ENCODE data around the gene PFDN1.

The PFDN1 gene

DNA sequence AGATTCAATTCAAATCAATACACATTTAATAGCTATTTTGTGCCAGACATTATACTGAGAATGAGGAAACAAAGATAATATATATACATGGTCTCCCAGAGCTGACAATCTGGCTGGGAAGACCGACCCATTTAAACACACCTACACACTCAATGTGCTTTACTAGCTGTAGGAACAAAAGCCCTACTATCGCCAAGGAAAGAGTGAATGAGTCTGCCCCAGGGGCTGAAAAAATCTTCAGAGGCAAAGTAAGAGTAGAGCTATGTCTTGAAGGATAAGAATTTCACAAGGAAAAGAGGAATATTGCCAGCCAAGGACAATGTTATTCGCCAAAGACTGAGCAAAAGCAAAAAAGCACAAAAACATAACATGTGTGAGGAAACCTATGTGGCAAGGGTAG lies 6.6 kb downstream of the PFDN1 start:
- DNase-seq (ENCODE audit: low read depth) = no peak

DNA sequence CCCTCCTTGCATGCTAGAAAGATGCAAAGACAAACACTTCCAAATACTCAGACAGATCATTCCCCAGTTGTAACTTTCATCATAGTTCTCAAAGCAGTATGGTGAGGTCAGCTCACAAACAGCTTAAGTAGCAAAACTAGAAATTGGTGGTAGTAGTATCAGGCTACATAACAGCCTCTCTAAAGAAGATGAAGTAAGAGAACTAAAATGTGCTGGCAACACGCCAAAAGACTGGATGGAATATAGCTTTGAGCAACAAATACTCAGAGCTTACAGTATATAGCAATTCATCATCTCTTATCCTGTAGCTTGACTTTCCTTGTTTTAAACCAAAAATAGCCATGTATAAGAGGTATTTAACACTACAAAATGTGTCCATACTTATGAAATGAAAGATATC lies 7.5 kb downstream of the PFDN1 start:
- DNase-seq (ENCODE audit: low read depth) = no peak

DNA sequence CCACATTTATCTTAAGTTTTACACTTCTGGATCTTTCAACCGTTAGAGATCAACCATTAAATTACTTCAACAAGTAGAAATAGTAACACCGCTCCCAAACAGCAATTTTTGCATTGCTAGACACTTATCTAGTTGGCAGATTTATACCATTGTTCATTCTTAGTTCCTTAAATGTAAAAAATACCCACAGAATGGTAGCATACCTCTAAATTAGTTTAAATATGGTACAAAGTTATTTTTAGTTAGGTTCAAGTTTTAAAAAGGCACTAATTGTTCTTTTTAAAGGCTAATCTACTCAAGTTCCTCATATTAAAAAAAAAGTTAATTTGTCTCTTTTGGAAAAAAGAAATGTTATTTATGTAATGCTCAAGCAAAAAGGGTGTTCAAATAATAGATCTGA lies 8.1 kb downstream of the PFDN1 start:
- DNase-seq (ENCODE audit: low read depth) = no peak

DNA sequence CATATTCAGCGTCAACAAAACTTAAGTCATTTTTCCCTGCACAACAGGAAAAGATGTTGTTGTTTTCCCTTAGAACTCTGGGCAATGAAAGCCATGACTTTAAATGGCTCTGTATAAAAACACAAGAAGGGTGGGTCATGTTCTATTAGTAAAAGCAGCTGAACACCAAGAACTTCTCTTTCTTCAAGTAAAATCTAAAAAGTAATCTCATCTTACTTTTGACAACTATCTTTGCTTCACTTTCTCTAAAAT lies 9.1 kb downstream of the PFDN1 start:
- no peak for DNase-seq (ENCODE audit: low read depth)

DNA sequence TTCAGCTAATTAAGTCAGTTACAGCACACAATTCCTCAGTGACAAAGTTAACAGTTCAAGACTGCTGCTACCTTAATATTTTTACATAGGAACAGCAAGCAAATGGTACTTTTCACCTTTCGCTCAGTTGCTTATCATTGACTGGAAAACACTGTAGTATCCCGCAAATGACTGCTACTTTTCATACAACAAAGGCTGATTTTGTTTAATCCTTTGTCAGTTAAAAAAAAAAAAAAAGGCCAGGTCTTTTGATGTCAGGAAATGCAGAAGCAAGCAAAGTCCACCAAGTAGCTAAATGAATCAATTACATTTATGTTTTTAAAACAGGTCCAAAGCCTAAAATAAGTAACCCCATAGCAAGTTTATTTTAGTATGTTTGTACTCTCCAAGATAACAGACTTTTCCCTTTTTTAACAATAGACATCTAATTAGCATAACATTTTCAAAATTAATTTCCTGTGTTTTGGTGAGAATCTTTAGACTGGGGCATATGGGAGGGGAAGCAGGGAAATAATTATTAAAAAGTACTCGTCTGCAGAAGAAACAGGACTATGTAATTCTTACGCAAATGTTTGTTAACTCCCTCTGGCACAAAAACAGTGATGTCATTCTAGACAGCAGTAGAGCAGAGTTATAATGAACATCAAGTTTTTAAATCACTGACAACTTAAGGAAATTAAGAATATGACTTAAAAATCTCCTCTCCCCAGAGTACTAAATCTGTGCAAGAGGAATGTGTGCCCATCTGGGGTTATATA lies 9.6 kb downstream of the PFDN1 start:
- no peak for DNase-seq (ENCODE audit: low read depth)

DNA sequence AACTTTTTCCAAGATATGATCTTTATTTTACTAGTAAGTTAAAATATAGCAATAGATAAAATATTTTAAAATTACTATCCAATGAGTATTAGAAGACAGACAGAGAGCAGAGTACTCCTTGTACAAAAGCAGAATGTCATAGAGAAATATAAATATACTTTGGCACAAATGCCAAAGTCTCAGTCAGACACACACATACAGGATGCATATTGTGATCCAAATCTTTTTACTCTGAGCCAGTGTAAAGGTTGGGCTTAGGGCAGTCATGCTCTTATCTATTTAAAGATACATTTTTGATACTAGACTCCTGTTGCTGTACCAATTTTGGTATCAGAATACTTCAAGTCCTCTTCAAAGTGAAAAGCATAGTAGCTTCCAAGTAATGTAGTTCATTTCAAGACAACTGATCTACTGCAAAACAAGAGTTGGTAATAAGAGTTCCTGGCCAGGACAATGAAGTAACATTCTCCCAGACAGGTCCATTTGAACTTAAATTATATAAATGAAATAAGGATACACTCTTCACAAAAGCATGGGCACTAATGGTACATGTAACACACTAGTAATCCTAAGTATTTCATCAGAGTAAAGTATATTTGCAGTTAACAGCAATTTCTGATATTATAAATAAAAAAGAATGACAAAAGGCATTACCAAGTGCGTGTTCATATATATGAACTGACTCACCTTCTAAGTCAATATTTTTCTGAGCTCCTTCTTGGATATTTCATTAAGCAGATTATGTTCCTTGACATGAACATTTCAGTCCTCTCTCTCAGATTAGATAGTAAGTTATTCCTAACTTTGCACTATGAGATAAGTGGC lies 10.5 kb downstream of the PFDN1 start:
- no peak for DNase-seq (ENCODE audit: low read depth)

DNA sequence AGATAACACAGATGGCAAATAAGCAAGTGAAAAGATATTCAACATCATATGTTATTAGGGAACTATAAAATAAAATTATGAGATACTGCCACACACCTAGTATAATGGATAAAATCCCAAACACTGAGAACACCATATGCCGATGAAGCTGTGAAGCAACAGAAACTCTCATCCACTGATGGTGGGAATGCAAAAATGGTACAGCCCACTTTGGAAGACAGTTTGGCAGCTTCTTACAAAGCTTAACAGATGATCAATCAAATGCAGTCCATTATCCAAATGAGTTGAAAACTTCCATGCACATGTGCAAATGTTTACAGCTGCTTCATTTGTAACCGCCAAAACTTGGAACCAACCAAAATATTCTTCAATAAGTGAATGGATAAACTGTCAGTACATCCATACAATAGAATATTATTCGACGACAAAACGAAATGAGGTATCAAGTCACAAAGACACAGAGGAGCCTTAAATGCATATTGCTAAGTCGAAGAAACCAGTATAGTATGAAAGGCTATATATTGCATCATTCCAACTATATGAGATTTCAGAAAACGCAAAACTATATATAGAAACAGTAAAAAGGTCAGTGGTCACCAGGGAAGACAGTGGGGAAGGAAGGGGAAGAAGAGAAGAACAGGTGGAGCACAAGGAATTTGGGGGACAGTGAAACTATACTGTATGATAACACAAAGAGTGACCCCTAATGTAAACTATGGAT lies 14.9 kb downstream of the PFDN1 start:
- DNase-seq (ENCODE audit: low read depth) = no peak

DNA sequence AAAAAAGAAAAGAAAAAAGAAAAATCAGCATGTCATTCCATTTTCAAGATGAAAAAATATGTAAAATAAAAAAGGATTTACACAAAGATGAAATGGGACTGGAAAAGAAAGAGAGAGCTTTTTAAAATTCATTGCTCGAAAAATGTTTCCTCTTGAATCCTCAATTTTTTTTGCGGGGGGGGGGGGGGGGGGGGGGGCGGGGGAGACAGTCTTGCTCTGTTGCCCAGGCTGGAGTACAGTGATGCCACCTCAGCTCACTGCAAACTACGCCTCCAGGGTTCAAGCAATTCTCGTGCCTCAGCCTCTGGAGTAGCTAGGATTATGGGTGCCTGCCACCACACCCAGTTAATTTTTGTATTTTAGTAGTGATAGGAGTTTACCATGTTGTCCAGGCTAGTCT lies 16.5 kb downstream of the PFDN1 start:
- DNase-seq (ENCODE audit: low read depth) = no peak

DNA sequence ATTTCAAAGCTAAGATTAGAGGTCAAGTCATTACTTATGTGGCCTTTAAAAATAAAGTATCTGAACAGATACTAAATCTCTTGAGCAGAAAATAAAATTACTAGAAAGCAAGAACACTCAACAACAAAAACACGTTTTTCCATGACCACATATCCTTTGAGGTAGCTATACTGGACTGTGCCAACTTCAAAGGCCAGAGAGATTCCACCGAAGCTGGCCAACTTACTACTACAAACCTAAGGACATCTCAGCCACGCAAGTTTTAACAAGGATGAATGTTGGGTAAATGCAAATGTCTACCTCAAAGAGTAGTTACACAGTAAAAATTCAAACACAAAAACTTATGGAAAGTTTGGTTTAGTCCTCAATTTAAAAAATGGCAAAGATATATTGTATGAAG lies 18.9 kb downstream of the PFDN1 start:
- DNase-seq (ENCODE audit: low read depth) = no peak

DNA sequence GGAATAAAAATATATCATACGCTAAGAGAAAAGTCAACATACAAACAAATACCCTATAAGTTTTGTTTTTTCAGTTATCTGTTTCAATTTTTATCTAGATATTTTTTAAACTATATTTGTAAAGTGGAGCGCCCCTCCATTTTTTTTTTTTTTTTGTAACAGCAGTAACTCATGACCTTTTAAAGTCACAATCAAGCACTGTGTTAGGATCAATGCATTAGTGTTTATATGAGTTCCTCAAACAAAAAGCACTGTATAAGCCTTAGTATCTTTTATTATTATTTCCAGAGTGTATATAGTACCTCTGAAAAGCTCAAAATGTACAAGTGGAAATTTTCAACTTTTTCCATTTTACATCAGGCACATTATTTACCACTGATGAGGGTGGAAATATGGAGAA lies 20.6 kb downstream of the PFDN1 start:
- DNase-seq (ENCODE audit: low read depth) = no peak

DNA sequence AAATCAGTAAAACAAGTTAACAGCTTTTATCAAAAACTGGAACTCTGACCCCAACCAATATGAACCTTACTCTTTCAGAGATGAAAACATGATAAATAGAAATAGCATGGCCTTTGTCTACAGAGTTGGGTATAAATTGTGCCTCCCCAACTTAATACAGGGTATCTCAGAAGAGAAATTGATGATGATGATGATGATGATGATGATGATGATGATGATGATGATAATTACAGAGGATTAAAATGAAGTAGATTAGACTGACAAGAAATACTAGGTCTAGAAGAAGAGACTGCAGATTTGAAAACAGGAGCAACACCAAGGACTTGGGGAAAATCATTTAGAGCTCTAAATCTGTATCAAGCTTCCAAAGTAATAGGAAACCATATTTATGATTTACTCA lies 27.1 kb downstream of the PFDN1 start:
- DNase-seq (ENCODE audit: low read depth) = no peak

DNA sequence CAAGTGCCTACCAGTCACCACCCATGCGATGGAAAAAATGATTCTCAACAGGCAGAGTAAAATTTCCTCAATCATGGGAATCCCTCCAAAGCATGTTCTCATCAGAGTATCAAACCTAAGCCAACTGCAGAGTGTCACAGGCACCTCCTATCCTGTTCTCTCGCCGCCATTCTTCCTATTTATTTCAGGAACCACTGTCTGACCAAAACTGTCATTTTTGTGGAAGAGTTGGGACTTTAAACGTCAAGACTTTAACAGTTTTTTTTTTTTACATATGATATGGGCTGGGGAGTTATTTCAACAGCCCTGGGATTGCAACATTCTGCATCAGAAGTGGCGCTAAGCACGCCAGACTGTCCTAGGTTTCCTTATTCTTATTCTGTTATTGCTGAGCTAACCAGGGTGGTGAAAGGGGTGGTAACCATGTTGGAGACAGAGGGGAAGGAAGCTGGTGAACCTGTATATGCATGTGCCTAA lies 29.5 kb downstream of the PFDN1 start:
- DNase-seq (ENCODE audit: low read depth) = no peak

DNA sequence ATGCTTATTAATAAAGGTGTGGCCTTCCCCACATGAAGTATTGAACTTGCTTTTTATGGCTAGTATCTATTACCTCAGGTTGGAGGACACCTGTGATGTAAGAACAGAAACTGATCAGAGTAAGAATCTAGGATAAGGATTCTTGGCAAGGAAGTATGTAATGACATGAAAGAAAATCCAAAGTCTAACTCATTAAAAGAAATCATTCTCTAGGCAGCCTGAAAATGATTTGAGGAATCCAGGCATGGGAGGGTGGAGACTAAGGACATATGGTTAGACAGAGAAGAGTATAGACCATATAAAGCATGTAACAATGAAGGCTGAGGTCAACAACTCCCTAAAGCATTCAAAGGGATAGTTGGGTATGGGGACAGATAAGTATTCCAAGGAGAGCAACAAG lies 32.9 kb downstream of the PFDN1 start:
- no peak for DNase-seq (ENCODE audit: low read depth)

DNA sequence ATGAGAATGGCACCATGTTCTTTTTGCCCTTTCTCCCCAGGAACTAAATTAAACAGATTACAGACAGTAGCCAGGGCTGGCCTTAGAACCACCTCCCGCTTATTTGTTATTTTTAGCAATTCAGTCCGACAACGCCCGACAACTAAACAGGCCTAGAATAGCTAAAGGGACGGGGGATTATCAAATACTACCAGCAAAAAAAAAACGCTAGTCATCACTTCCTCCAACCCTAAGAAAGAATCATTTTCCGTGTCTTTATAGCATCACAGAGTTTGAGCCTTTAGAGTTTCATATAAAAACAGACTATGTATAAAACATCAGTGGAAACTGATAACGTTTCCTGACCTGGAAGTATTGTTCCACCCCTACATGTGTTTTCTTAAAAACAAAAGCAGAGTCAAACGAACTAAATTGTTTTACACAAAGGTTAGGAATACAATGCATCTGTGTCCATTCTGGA lies 35.3 kb downstream of the PFDN1 start:
- DNase-seq (ENCODE audit: low read depth) = no peak

DNA sequence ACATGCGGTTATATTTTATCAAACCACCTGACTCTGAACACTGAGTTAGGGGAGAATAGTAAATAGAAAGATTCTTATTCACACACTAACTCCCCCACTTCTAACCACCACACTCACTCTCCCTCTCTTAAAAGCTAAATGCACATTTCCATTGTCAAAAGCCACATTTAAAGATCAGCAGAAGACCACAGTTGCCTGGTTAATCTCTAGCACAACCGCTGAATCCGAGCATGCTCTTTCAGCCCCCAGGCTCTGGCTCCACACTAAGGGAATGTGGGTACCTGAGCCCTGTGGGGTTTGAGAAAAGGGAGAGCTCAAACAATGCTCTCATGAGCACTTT lies 35.7 kb downstream of the PFDN1 start:
- DNase-seq (ENCODE audit: low read depth) = no peak

DNA sequence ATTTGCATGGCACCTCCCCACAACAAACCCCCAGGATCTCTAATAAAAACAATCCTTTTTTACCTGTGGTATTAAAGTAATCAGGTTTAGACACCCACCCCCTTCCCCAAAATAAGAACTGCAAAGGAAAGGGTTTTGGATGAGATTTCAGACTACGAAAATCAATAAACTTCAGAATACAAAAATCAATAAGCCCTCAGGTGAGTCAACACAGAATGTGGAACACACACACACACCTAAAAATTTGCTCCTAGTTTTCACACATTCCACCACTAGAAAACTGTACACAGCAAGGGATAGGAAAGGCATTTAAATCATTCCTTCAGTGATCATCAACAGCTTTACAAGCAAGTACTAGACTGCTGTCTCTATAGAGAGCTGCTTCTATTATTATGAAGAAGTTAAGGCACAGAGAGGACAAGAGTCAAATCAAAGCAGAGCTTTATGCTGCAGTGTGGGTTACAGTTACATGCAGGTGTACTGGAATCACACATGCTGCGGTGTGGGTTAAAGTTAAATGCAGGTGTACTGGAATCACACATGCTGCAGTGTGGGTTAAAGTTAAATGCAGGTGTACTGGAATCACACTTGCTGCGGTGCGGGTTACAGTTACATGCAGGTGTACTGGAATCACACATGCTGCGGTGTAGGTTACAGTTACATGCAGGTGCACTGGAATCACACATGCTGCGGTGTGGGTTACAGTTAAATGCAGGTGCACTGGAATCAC lies 36.3 kb downstream of the PFDN1 start:
- DNase-seq (ENCODE audit: low read depth) = no peak

DNA sequence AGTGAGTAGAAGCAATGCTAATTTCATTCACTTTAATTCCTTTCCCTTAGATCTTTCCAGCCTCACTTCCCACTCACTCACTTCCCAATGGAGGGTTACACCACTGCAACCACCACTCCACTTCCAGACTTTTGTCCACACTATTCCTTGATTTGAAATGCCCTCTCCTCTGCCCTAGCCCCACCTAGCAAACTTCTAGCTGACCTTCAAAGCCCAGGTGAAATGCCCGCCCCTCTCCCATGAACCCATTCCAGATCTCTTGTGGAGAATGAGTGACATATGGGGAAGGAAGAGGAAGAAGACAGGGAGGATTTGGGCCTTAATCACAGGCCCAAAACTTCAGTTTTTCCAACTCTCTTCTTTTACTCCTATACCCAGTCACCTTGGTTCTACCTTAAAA lies 37.1 kb downstream of the PFDN1 start:
- DNase-seq (ENCODE audit: low read depth) = no peak

DNA sequence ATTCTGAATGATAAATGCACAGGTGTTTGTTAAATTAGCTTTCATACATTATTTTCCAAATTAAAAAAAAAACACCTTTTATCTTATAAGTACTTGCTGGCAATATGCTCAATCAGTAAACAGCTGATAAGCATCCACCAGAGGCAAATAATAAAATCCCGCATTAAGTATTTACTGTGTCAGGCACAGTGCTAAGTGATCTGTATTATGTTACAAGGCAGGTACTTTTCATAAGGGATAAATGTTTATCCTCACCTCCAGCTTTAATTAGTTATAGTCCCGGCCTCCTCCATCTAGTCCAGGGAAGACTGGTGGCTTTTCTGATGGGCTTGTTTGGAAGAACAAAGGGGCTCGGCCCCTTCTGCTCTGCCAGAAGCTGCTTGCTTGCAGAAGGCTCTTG lies 40.1 kb downstream of the PFDN1 start:
- no peak for DNase-seq (ENCODE audit: low read depth)

DNA sequence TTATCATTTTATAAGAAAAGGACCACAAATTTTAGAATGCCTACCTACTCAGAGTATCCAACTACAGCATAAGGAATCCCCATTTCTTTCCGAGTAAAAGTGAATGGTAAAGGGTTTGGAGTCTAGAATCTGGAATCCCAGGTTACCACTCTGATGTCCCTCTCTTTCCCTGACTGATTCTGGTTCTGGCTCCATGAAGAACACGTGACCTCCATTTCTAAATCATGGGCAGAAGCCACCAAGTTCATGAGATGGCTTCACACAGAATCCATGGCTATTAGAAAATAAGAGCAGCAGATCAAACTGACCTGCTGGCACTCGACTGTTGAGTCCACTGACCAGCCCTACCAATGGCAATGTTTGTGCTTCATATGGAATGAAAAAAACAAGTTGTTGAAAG lies 40.7 kb downstream of the PFDN1 start:
- no peak for DNase-seq (ENCODE audit: low read depth)

DNA sequence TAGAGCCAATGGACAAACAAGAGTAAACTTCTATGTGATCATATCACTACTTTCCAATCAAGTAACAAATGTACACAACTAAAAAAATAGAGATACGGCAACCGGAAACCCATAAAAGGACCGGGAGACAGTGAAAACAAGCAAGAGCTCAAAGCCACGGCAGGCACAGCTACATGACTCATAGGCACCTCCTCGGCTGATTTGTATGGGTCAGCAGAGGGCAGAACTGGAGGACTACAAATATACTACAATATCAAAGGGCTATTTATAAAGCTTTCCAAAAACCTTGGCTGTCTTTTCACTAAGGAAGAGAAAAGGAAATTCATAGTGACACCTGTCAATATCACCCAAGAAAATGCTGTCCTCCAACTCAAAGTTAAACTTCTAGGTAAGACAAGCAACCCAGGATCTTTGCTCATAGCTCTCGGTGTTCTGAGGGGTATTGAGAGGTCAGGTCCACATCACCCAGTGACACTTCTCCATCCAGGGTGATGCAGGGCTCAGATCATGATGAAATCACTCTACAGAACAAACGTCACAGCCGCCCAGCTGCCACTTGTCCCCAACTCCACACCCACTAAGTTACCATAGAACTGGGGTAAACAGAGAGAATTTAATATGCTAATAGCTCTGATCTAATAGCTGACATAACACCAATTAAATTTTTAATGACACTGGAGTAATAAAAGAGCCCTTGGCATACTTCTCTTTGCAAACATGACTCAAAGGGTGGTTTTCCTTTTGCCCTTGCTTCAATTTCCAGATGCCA lies 41.3 kb downstream of the PFDN1 start:
- DNase-seq (ENCODE audit: low read depth) = no peak

DNA sequence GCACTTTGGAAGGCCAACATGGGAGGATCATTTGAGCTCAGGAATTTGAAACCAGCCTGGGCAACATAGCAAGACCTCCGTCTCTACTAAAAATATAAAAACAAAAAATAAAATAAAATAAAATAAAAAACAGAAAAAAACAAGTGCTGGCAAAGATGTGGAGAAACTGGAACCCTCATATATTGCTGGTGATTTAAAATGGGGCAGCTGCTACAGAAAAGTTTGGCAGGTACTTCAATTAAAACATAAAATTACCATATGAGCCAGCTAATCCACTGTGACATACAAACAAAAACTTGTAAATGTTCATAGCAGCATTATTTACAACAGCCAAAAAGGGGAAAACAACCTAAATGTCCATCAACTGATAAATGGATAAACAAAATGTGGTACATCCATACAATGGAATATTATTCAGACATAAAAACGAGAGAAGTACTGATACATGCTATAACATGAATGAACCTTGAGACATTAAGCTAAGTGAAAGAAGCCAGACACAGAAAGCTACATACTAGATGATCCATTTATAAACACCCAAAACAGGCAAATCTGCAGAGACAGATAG lies 42.7 kb downstream of the PFDN1 start:
- DNase-seq (ENCODE audit: low read depth) = no peak
